Measurements from ENCODE around the gene C1orf232. TPM values are rescaled to one million over a fixed set of nuclear protein-coding genes. Genes with fewer than 3 reads are reported as not detected.

The C1orf232 gene
- total and polyA plus RNA-seq, 2 donors (not counting 1 experiment from before 2014, with no cell fraction given) = not detected

GRCh38 chr1:26119892-26120608 is 48.7 kb downstream of the C1orf232 start:
- TF ChIP-seq EZH2 (IDR thresholded peaks at IDR 0.05; ENCODE audit: borderline replicate concordance, insufficient read depth, low read depth, low read length, poor library complexity, severe bottlenecking) = no peak
- no peak for TF ChIP-seq CTCF (IDR thresholded peaks at IDR 0.05)
- no peaks in the 10 kb centered on the region for H4K20me1 ChIP-seq (ENCODE audit: control insufficient read depth, insufficient read depth, low read length, poor library complexity, severe bottlenecking)
- ChIA-PET CTCF (interaction anchor here (0.9 to 1.0 kb wide), 2 partner anchors 25 to 169 kb away, joined by 3 to 4 read pairs; no protein-coding TSS in a partner anchor), POLR2A (no interaction called here)
- peaks cover 0 to 30% of the 10 kb centered on the region in 2 experiments for H3K36me3 ChIP-seq (replicated peaks in 1 of 2; ENCODE audit: control extremely low read depth in 1 of 2, control insufficient read depth in 1 of 2, extremely low read depth in 1 of 2, insufficient read depth in 2 of 2, low read length in 1 of 2)
- DNase-seq (no peak), ATAC-seq (ENCODE audit: low read depth) (no peak)
- Mint-ChIP-seq H3K27me3 (no peaks in the 10 kb centered on the region), H3K4me3 (no peak overlapping the region), H3K27ac (no peak overlapping the region), H3K4me1 (peaks cover 11% of the 10 kb centered on the region), H3K9me3 (ENCODE audit: insufficient read depth) (no peaks in the 10 kb centered on the region)
- peak overlapping the region in 1 of 2 donors; percentile 30 for H3K27ac ChIP-seq (ENCODE audit: low read length in 2 of 2)
- H3K27me3 ChIP-seq (replicated peaks in 1 of 4; ENCODE audit: control extremely low read depth in 1 of 4, control insufficient read depth in 3 of 4, insufficient read depth in 4 of 4, low read length in 3 of 4) = no peaks in the 10 kb centered on the region
- H3K9ac ChIP-seq (ENCODE audit: low read length) = no peak overlapping the region
- intact Hi-C loops (cut with micrococcal nuclease) = no loop called here
- H3K9me3 ChIP-seq (ENCODE audit: control extremely low read depth in 1 of 3, control insufficient read depth in 2 of 3, insufficient read depth in 1 of 3, low read length in 2 of 3) = no peaks in the 10 kb centered on the region
- H2AFZ ChIP-seq (ENCODE audit: insufficient read depth, low read depth, low read length, poor library complexity, severe bottlenecking) = no peak overlapping the region
- no peak overlapping the region for H3K4me3 ChIP-seq (ENCODE audit: control extremely low read depth in 1 of 5, extremely low read depth in 1 of 5, insufficient read depth in 1 of 5, low read depth in 2 of 5, low read length in 4 of 5)
- H3K79me2 ChIP-seq (ENCODE audit: control insufficient read depth, insufficient read depth, low read length) = peaks cover 19% of the 10 kb centered on the region
- peaks cover 7% of the 10 kb centered on the region in 2 donors for H3K4me1 ChIP-seq (ENCODE audit: control insufficient read depth in 2 of 2, insufficient read depth in 2 of 2, low read length in 2 of 2)
- peak overlapping the region; percentile 17 for H3K4me2 ChIP-seq (replicated peaks; ENCODE audit: low read depth, low read length, poor library complexity, severe bottlenecking)
- 49% methylated on average over 5 of the region's 9 CpGs for WGBS (ENCODE audit: insufficient coverage)

Measured in B cell (primary cell).